Spinal cord (tissue), 10 donors: ENCODE results near the gene NPAS2. TPM values are rescaled to one million over a fixed set of nuclear protein-coding genes. Genes with fewer than 3 reads are reported as not detected.

ENCODE experiments used
- DNase-seq, 6 donors: peaks; one replicate each; pipeline versions ENCODE4 v3.0.0 to v3.0.0-alpha.2; 2013 to 2015; ENCODE audit warnings: low spot score in 6 of 6, low read depth in 4 of 6
- H3K27ac ChIP-seq: one replicate; pipeline ENCODE4 v1.5.1; 2013; ENCODE audit warnings: low read depth, low read length, control low read depth
- H3K27me3 ChIP-seq: one replicate; pipeline ENCODE4 v1.6.1; 2013; ENCODE audit warnings: low read length; ENCODE audit not compliant: control insufficient read depth, insufficient read depth
- H3K36me3 ChIP-seq: one replicate; pipeline ENCODE4 v1.6.1; 2013; ENCODE audit warnings: low read length; ENCODE audit not compliant: control insufficient read depth, insufficient read depth
- H3K4me1 ChIP-seq: one replicate; pipeline ENCODE4 v1.6.1; 2013; ENCODE audit warnings: low read length; ENCODE audit not compliant: control insufficient read depth, insufficient read depth
- H3K4me3 ChIP-seq: one replicate; pipeline ENCODE4 v1.5.1; 2013; ENCODE audit warnings: low read depth, low read length, control low read depth
- H3K9me3 ChIP-seq: one replicate; pipeline ENCODE4 v1.6.1; 2013; ENCODE audit warnings: low read length; ENCODE audit not compliant: control insufficient read depth, insufficient read depth
- WGBS: methylation state at CpG from one replicate; pipeline ENCODE4 v1.1.5; 2013; ENCODE audit warnings: missing lambda C conversion rate; ENCODE audit not compliant: insufficient coverage; 5-methylcytosine and 5-hydroxymethylcytosine counted together
- polyA plus RNA-seq, 2 donors: library from polyadenylated mRNA; unstranded; fragments of 120-200 nt; gene quantifications; one replicate each; pipeline ENCODE4 v1.2.1, GENCODE V29; 2013; ENCODE audit not compliant: insufficient read length in 2 of 2
- total RNA-seq, 2 donors: library from RNA; depleted of rRNA in 1 of 2; stranded (reverse); fragments of 120-200 nt in 1 of 2; fragments of >200 nt in 1 of 2; gene quantifications; one replicate each; pipeline versions ENCODE4 v1.2.3 to v1.2.4, GENCODE V29; 2013 to 2014
- donor health status: healthy.

The NPAS2 gene
- total and polyA plus RNA-seq, 4 donors, result 6.4 to 24.6 (median 14.6) TPM

GRCh38 chr2:100824842-100825241 lies 4.9 kb downstream of the NPAS2 start:
- H3K27me3 ChIP-seq, result peaks cover 16% of the 10 kb centered on the region
- no peaks in the 10 kb centered on the region for H3K36me3 ChIP-seq
- 96% methylated on average over 5 of the region's 5 CpGs for WGBS
- DNase-seq, result no peak
- H3K27ac ChIP-seq, result no peak overlapping the region
- peaks cover 8% of the 10 kb centered on the region for H3K4me1 ChIP-seq
- H3K9me3 ChIP-seq, result peaks cover 8% of the 10 kb centered on the region
- H3K4me3 ChIP-seq, result no peak overlapping the region

DNA sequence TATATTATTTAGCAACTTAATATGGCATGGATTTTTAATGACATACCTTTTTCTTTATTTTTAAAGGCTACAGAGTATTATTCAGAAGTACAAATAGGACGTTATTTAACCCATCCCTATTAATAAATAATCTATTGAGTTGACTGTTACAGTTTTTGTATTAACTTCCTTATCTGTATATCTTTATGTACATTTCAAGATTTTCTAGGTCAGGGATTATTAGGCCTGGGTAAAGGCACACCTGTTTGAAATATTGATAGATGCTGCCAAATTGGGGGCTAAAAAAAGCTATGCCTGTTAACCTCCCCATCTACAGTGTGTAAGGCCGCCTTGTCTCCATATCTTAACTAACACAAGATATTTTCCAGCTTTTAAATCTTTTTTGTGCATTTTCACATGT lies 6.6 kb downstream of the NPAS2 start:
- Histone ChIP-seq H3K36me3 (no peaks in the 10 kb centered on the region), H3K27ac (no peak overlapping the region), H3K4me1 (no peaks in the 10 kb centered on the region), H3K27me3 (peaks cover 4% of the 10 kb centered on the region), H3K9me3 (peaks cover 8% of the 10 kb centered on the region), H3K4me3 (no peak overlapping the region)
- DNase-seq, result no peak
- WGBS, result no CpG with 5 or more reads among the region's 2 CpGs

GRCh38 chr2:100831158-100831750 lies 11.3 kb downstream of the NPAS2 start:
- peaks cover 8% of the 10 kb centered on the region for H3K9me3 ChIP-seq
- DNase-seq, result no peak
- H3K4me1 ChIP-seq, result peaks cover 6% of the 10 kb centered on the region
- H3K27me3 ChIP-seq, result no peaks in the 10 kb centered on the region
- H3K27ac ChIP-seq, result no peak overlapping the region
- H3K4me3 ChIP-seq, result no peak overlapping the region
- no CpG with 5 or more reads among the region's 9 CpGs for WGBS
- H3K36me3 ChIP-seq, result no peaks in the 10 kb centered on the region

DNA sequence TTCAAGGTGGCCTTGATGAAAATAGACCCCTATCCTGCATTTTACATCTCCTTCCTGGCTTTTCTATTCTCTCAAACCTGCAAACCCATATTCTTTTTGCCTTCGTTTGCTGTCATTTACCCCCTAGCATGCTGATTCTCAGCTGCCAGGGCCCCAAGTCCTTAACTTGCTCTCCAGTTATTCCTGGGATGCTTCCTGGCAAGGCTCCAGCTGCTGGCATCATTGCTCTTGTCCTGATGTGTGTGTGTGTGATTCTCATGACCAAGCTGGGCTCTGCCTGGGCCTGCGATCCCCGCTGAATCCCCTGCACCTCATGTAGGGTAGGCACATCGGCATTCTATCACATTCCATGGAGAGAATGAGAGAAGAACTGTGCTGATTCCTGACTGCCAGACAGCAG lies 11.9 kb downstream of the NPAS2 start:
- Histone ChIP-seq H3K27ac (no peak overlapping the region), H3K36me3 (no peaks in the 10 kb centered on the region), H3K9me3 (peaks cover 8% of the 10 kb centered on the region), H3K27me3 (no peaks in the 10 kb centered on the region), H3K4me1 (peaks cover 6% of the 10 kb centered on the region), H3K4me3 (no peak overlapping the region)
- 75% methylated on average over 2 of the region's 4 CpGs for WGBS
- peak in 2 of 6 donors; percentile 31 to 55 for DNase-seq

DNA sequence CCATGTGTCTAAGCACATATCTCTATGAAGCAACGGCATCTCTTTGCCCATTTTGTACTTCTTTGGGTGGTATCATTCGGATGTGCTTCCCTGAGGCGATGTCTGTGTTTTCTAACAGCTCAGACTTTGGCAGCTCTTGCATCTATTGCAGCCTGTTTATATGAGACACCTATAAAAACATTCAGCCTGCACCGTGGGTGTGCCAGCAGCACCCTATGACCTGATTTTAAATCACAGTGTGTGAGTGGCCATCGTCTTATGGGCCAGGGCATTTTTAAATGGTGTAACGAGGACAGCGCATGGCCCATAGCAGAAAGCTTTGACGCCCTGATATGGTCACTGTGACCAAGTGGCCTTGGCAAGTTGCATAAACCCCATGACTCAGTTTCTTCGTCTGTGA lies 12.9 kb downstream of the NPAS2 start:
- peak in 1 of 6 donors; percentile 3 for DNase-seq
- 85% methylated on average over 9 of the region's 9 CpGs for WGBS
- Histone ChIP-seq H3K27me3 (no peaks in the 10 kb centered on the region), H3K4me1 (peaks cover 6% of the 10 kb centered on the region), H3K4me3 (no peak overlapping the region), H3K9me3 (peaks cover 6% of the 10 kb centered on the region), H3K36me3 (no peaks in the 10 kb centered on the region), H3K27ac (no peak overlapping the region)

DNA sequence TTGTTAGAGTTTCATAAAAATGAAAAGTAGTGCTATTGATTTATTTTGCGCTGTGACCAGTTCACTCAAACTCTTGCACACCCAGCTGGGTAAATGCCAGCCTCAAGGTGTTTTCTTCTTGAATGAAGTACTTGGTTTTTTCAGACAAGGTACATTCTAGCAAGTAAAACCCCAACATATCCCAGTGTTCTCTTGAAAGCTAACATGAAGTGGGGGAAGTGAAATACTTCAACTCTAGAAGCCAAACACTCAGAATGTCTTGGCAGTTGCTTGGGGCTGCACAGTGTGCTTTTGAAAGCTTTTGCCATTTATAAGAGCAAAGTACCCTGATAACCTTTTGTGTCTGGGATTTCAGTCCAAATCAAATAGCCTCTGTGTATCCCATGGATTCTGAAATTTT lies 13.4 kb downstream of the NPAS2 start:
- no peaks in the 10 kb centered on the region for H3K36me3 ChIP-seq
- no peak overlapping the region for H3K27ac ChIP-seq
- peak in 1 of 6 donors; percentile 30 for DNase-seq
- H3K4me3 ChIP-seq, result no peak overlapping the region
- no peaks in the 10 kb centered on the region for H3K27me3 ChIP-seq
- H3K4me1 ChIP-seq, result peaks cover 6% of the 10 kb centered on the region
- peaks cover 3% of the 10 kb centered on the region for H3K9me3 ChIP-seq
- WGBS, result no CpG with 5 or more reads among the region's 1 CpG

DNA sequence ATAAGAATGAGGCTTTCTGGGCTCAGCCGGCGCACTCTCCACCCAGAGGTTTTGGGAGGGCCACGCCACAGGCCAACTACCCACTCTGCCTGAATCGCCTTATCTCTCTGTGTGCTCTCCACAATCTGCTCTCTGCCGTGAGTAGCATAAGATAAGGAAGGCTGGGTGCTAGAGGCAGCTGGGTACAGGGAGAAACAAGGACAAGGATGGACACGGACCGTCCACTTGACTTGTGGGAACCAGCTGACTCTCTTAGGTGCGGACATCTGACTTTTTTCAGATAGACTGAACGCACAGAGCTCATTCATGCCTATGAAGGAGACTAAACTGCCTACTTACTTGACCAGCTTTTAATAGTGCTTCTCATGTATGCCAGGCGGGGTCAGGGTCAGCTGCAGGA lies 14.3 kb downstream of the NPAS2 start:
- Histone ChIP-seq H3K4me3 (no peak overlapping the region), H3K9me3 (no peaks in the 10 kb centered on the region), H3K4me1 (peaks cover 6% of the 10 kb centered on the region), H3K27me3 (no peaks in the 10 kb centered on the region), H3K36me3 (no peaks in the 10 kb centered on the region), H3K27ac (no peak overlapping the region)
- no peak for DNase-seq
- WGBS, result 92% methylated on average over 8 of the region's 10 CpGs

DNA sequence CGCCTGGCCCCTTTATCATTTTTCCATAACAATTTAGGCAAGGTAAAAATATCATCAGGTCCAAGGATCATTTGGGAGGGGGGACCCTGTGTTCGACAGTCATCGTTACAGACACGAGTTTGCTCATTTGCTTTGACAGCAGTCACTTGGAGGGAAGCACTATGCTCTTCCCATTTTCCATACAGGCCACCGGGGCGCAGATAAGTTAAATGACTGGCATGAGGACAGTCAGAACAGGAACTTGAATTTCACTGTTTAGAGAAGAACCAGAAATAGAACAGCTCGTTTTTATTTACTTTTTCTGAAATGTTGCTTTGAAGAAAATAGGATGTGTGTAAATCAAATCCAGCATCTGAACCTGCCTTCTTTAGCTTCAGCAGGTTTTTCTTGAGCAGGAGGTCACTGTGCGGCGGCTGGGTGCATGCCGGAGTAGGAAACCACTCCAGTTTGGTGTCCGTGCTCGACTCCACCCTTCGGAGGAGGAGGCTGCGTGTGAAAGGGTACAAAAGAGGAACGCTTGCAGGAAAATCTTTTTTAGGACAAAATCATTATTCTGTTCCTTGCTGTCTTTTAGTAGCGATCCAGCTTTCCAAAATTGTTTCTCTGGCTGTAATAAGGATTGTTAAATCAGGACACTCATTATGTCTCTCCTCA lies 15.2 kb downstream of the NPAS2 start:
- Histone ChIP-seq H3K27ac (no peak overlapping the region), H3K27me3 (no peaks in the 10 kb centered on the region), H3K4me1 (peaks cover 6% of the 10 kb centered on the region), H3K9me3 (no peaks in the 10 kb centered on the region), H3K36me3 (no peaks in the 10 kb centered on the region), H3K4me3 (no peak overlapping the region)
- no peak for DNase-seq
- WGBS, result 93% methylated on average over 9 of the region's 16 CpGs

DNA sequence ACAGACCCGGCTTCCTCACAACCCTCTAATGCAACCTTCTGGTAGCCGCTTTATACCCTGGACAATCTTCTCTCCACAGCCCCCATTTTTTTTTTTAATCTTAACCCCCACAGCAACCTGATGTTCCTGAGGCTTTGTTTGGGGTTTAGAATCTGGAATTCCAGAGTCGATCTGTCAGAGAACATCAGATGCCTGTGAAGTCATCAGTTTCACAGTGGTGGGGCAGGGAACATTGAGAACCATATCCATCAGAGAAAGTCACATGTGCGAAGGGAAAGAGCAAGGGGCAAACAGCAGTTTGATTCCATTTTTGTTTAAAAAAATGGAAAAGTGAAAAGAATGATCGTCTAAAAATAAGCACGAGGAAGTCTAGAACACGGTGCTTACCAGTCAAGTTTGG lies 20.6 kb downstream of the NPAS2 start:
- H3K9me3 ChIP-seq, result no peaks in the 10 kb centered on the region
- DNase-seq, result no peak
- whole genome bisulfite sequencing, result 93% methylated on average over 5 of the region's 7 CpGs
- peaks cover 5% of the 10 kb centered on the region for H3K4me1 ChIP-seq
- H3K36me3 ChIP-seq, result no peaks in the 10 kb centered on the region
- H3K4me3 ChIP-seq, result no peak overlapping the region
- H3K27ac ChIP-seq, result no peak overlapping the region
- no peaks in the 10 kb centered on the region for H3K27me3 ChIP-seq

- no peaks in the 10 kb centered on the region for H3K27me3 ChIP-seq
- H3K9me3 ChIP-seq, result no peaks in the 10 kb centered on the region
- no peak for DNase-seq
- H3K36me3 ChIP-seq, result no peaks in the 10 kb centered on the region
- H3K27ac ChIP-seq, result no peak overlapping the region
- no peak overlapping the region for H3K4me3 ChIP-seq
- H3K4me1 ChIP-seq, result peaks cover 6% of the 10 kb centered on the region
- 100% methylated on average over 1 of the region's 9 CpGs for WGBS
Observed at GRCh38 chr2:100842241-100842922, 22.4 kb downstream of the NPAS2 start.
